OCI-LY3 (cell line): ENCODE measurements around the gene RBM15.

Experiments used
- CTCF ChIP-seq: fragments of 200-600, 300-600 bp; sonication (generic); IDR thresholded peaks from 2 replicates; pipeline ENCODE4 v1.5.1; 2014; ENCODE audit warnings: antibody characterized with exemption, low read length, low read depth
- EZH2phosphoT487 ChIP-seq: fragments of 200-600 bp; shearing (Covaris generic); IDR thresholded peaks from 2 replicates; pipeline ENCODE4 v1.6.1; 2018; ENCODE audit warnings: antibody characterized with exemption, mixed run types, low read depth

GRCh38 chr1:110364221-110364620, 25.0 kb downstream of the RBM15 start:
- TF ChIP-seq CTCF (no peak), EZH2phosphoT487 (no peak)
